Thoracic aorta (tissue), 2 donors: ENCODE measurements around the gene RAB44. TPM values are rescaled to one million over a fixed set of nuclear protein-coding genes. Genes with fewer than 3 reads are reported as not detected.

Experiments used
- ATAC-seq: fragments of 150-250 bp; one replicate; pipeline ENCODE4 v1.8.0; 2017; ENCODE audit warnings: low read depth; ENCODE audit not compliant: insufficient number of reproducible peaks, low FRiP score
- DNase-seq: peaks from one replicate; pipeline ENCODE4 v3.0.0-alpha.2; 2020; ENCODE audit warnings: low spot score
- H3K27ac ChIP-seq, 2 donors: fragments of 200-600 bp; sonication (generic); 1 replicate in 1 of 2; 2 replicates in 1 of 2; pipeline ENCODE4 v1.5.1; 2016; ENCODE audit warnings: mild to moderate bottlenecking in 2 of 2, moderate library complexity in 2 of 2
- H3K27me3 ChIP-seq: fragments of 200-600 bp; sonication (generic); replicated peaks from 2 replicates; pipeline ENCODE4 v1.6.0; 2016; ENCODE audit warnings: mild to moderate bottlenecking; ENCODE audit not compliant: insufficient read depth
- H3K36me3 ChIP-seq: fragments of 200-600 bp; sonication (generic); one replicate; pipeline ENCODE4 v1.5.1; 2016
- H3K4me1 ChIP-seq, 2 donors: fragments of 200-600 bp; sonication (generic); 1 replicate in 1 of 2; 2 replicates in 1 of 2; pipeline versions ENCODE4 v1.5.1 to v1.6.0; 2016; ENCODE audit warnings: low read depth in 2 of 2, mild to moderate bottlenecking in 1 of 2; ENCODE audit not compliant: control insufficient read depth in 1 of 2
- H3K4me3 ChIP-seq: fragments of 200-600 bp; sonication (generic); 2 replicates; pipeline ENCODE4 v1.5.1; 2016; ENCODE audit warnings: mild to moderate bottlenecking
- H3K9me3 ChIP-seq: fragments of 200-600 bp; sonication (generic); 2 replicates; pipeline ENCODE4 v1.5.1; 2016
- total RNA-seq, 2 donors: library from RNA; depleted of rRNA; stranded (reverse); fragments of >200 nt; gene quantifications; one replicate each; pipeline versions ENCODE4 v1.1.0 to v1.2.3, GENCODE V29; 2016
- TF ChIP-seq, protein P1 (sequence below): fragments of 200-600 bp; sonication (generic); IDR thresholded peaks from one replicate; pipeline ENCODE4 v1.5.1; 2019; ENCODE audit warnings: antibody characterized with exemption

Gene RAB44
- total RNA-seq, 2 donors from 2014 or later, result 0.27 TPM; not detected in 1

DNA sequence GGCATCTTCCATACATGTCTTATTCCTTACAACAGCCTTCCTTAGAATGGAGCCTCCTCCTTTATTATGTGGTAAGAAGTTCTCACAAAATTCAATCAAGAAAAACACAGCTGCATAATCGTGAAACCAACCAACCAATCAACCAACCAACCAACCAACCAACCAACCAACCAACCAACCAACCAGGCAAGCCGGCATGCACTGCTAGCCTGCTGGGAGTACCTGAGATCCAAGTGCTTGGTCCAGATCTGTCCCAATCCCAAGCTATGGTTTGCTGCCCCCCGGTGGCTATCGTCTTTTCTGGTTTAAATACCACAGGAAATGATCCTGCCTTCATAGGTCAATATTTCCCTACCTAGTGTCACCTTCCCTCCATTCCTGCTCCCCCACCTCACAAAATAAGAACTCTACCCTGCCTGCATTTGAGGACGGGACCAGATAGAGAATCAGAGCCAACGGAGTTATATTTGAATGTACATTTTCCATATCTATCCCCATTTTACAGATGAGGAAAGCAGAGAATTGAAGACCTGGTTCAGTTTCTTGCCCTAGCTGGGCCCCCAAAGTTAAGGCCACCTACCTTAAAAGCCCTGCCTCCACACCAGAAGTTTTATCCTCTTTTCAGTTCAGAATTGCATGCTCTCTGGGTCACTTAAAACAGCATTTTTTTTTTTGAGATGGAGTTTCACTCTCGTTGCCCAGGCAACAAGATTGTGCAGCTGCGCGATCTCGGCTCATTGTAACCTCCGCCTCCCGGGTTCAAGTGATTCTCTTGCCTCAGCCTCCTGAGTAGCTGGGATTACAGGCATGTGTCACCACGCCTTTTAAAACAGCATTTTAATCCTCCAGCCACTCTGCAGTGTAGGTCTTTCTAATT lies 27.1 kb downstream of the RAB44 start:
- DNase-seq, result peak; percentile 27
- Histone ChIP-seq H3K9me3 (no peaks in the 10 kb centered on the region), H3K4me1 (no peaks in the 10 kb centered on the region), H3K4me3 (no peak overlapping the region), H3K27me3 (no peaks in the 10 kb centered on the region), H3K36me3 (no peaks in the 10 kb centered on the region), H3K27ac (no peak overlapping the region)
- TF ChIP-seq, protein P1, sequence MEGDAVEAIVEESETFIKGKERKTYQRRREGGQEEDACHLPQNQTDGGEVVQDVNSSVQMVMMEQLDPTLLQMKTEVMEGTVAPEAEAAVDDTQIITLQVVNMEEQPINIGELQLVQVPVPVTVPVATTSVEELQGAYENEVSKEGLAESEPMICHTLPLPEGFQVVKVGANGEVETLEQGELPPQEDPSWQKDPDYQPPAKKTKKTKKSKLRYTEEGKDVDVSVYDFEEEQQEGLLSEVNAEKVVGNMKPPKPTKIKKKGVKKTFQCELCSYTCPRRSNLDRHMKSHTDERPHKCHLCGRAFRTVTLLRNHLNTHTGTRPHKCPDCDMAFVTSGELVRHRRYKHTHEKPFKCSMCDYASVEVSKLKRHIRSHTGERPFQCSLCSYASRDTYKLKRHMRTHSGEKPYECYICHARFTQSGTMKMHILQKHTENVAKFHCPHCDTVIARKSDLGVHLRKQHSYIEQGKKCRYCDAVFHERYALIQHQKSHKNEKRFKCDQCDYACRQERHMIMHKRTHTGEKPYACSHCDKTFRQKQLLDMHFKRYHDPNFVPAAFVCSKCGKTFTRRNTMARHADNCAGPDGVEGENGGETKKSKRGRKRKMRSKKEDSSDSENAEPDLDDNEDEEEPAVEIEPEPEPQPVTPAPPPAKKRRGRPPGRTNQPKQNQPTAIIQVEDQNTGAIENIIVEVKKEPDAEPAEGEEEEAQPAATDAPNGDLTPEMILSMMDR, result peak; percentile 46
- no peak for ATAC-seq

DNA sequence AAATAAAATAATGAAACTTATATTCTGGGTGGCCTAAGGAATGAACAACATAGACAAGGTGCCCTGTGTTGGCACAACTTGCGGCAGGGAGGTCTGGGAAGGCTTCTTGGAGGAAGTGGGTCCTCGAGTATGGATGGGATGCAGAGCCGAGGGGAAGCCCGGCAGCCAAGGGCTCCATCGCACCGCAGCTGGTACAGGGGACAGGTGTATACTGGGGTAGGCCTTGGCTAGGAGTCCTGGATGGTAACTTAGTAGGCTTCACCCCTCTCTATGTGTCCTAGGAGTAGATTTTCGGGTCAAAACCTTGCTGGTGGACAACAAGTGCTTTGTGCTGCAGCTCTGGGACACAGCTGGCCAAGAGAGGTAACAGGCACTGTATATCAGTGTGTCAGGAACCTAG lies 28.0 kb downstream of the RAB44 start:
- DNase-seq, result no peak

DNA sequence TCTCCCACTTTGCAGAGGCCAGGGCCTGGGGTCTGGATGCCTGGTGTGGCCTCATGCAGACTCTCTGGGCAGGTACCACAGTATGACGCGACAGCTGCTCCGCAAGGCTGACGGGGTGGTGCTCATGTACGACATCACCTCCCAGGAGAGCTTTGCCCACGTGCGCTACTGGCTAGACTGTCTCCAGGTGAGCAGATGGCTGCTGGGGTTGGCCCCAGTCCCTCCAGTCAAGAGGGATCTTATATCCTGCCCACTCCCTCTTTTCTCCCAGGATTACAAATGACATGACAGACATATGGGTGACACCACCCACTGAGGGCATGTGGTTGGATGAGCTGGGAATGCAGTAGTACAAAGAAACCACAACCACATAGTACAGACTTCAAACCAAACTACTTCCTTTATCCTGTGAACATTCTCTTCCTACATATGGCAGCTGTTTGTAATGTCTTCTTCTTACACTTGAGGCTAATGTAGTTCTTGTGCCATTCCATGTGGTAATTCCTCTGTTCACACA lies 29.9 kb downstream of the RAB44 start:
- Histone ChIP-seq H3K36me3 (no peaks in the 10 kb centered on the region), H3K27me3 (no peaks in the 10 kb centered on the region), H3K9me3 (no peaks in the 10 kb centered on the region), H3K4me3 (no peak overlapping the region), H3K4me1 (no peaks in the 10 kb centered on the region), H3K27ac (no peak overlapping the region)
- DNase-seq (no peak), ATAC-seq (no peak)
- TF ChIP-seq, protein P1, result no peak

More for the DNA sequence above, 28.0 kb downstream of the RAB44 start:
- Histone ChIP-seq H3K4me3 (no peak overlapping the region), H3K9me3 (no peaks in the 10 kb centered on the region), H3K4me1 (no peaks in the 10 kb centered on the region), H3K27ac (no peak overlapping the region), H3K27me3 (no peaks in the 10 kb centered on the region), H3K36me3 (no peaks in the 10 kb centered on the region)
- no peak for ATAC-seq
- TF ChIP-seq, protein P1, result no peak

DNA sequence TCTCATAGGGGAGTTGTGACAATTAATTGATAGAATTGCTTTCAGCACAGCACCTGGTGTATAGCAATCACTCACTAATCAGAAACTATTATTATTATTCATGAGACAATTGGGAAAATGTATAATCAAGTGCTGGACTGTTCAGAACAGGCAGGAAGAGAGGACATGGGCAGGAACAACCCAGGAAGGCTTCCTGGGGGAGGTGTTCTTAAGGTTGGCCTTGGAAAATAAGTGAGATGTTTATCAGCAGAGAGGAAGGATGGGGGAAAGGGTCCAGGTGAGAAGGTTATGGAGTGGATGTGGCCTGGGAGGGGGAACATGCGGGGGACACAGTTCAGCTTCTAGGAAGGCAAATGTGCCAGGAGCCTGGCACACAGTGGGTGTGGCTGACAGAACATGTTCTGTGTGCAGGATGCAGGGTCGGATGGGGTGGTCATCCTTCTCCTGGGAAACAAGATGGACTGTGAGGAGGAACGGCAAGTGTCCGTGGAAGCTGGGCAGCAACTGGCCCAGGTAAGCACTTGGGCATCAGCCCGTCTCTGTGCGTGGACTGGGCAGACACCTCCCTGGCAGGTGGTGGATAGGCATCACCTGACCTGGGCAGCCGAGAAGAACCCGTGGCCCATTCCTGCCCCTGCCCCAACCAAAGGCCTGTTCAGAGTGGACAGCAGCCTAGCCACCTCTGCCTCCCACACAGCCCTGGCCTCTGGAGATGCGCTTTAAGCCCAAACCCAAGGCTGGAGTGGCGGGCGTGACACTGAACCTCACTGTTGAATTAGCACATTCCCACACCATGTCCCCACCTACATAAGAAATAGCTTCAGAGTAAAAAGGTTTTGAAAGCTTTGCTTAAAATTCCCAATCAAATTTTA lies 30.9 kb downstream of the RAB44 start:
- no peaks in the 10 kb centered on the region for H3K36me3 ChIP-seq
- DNase-seq, result no peak
- H3K27ac ChIP-seq, result no peak overlapping the region
- no peaks in the 10 kb centered on the region for H3K27me3 ChIP-seq
- H3K4me3 ChIP-seq, result no peak overlapping the region
- no peaks in the 10 kb centered on the region for H3K9me3 ChIP-seq
- no peak for ATAC-seq
- no peaks in the 10 kb centered on the region for H3K4me1 ChIP-seq
- TF ChIP-seq, protein P1, result no peak

DNA sequence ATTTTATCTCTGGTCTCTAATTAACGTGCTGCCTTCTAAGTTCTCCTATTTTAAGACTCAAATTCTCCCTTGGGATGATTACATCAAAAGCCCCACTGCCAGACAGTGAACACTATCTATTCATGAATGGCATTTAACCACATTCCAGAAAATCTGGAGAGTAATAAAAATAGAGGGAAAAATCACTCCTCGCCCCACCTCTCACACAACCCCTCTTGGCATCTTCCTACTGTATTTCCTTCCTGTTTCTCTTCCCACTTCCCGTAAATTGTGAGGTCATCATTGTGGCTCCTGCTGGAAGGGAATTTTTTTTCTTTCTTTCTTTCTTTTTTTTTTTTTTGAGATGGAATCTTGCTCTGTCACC lies 31.5 kb downstream of the RAB44 start:
- no peak overlapping the region for H3K27ac ChIP-seq

More for the DNA sequence above, 31.5 kb downstream of the RAB44 start:
- no peaks in the 10 kb centered on the region for H3K9me3 ChIP-seq
- no peaks in the 10 kb centered on the region for H3K36me3 ChIP-seq
- H3K27me3 ChIP-seq, result no peaks in the 10 kb centered on the region
- TF ChIP-seq, protein P1, result no peak
- no peak overlapping the region for H3K4me3 ChIP-seq
- H3K4me1 ChIP-seq, result no peaks in the 10 kb centered on the region
- DNase-seq (no peak), ATAC-seq (no peak)
